Stimulated activated CD4-positive, alpha-beta T cell treated with anti-CD3 and anti-CD28 coated beads, Interleukin-1b, Interleukin-23, amount 100 ng/mL, for 4 hours (primary cell): ENCODE data around the gene RAB8A.
"Not testable (repeated sequence)": the region's sequence is repeated elsewhere in the genome, so short reads cannot be mapped to it uniquely, and the experiment has no call there.

ENCODE experiments used
- DNase-seq, 2 donors: peaks; one replicate each; pipeline ENCODE4 v3.0.0-alpha.2; 2020; ENCODE audit warnings: low read depth in 2 of 2

Gene RAB8A

GRCh38 chr19:16178866-16179265, 67.2 kb downstream of the RAB8A start:
- not testable (repeated sequence) for DNase-seq

- no peak for DNase-seq
Measured at GRCh38 chr19:16180611-16181010, 68.9 kb downstream of the RAB8A start.
